Ectodermal cell (in vitro differentiated cells): Measurements from ENCODE around the gene ZNF443.
A peak's percentile ranks its signal among the peaks of the same experiment; 100 is the strongest.
"Not testable (repeated sequence)": the region's sequence is repeated elsewhere in the genome, so short reads cannot be mapped to it uniquely, and the experiment has no call there.

Experiments used
- H3K27ac ChIP-seq: 2 replicates; pipeline ENCODE4 v1.7.0; 2013; ENCODE audit warnings: mild to moderate bottlenecking, low read depth, low read length; ENCODE audit not compliant: insufficient read depth, poor library complexity, severe bottlenecking
- H3K27me3 ChIP-seq: 2 replicates; pipeline ENCODE4 v1.7.0; 2013; ENCODE audit warnings: mild to moderate bottlenecking, low read length; ENCODE audit not compliant: insufficient read depth, control insufficient read depth, poor library complexity, severe bottlenecking
- H3K36me3 ChIP-seq: one replicate; pipeline ENCODE4 v1.7.0; 2013; ENCODE audit warnings: low read length; ENCODE audit not compliant: control insufficient read depth, insufficient read depth
- H3K4me1 ChIP-seq: one replicate; pipeline ENCODE4 v1.7.0; 2013; ENCODE audit warnings: low read length; ENCODE audit not compliant: control insufficient read depth, insufficient read depth
- H3K4me3 ChIP-seq: 2 replicates; pipeline ENCODE4 v1.7.0; 2013; ENCODE audit warnings: low read depth, low read length, control low read depth; ENCODE audit not compliant: insufficient read depth
- H3K9me3 ChIP-seq: 2 replicates; pipeline ENCODE4 v1.7.0; 2013; ENCODE audit warnings: mild to moderate bottlenecking, low read length, moderate library complexity; ENCODE audit not compliant: control insufficient read depth
- WGBS, 2 experiments: methylation state at CpG; one replicate each; pipeline ENCODE4 v1.1.7; 2013; ENCODE audit warnings: missing lambda C conversion rate in 2 of 2; 5-methylcytosine and 5-hydroxymethylcytosine counted together

Gene ZNF443

GRCh38 chr19:12425236-12425887 lies 15.5 kb downstream of the ZNF443 start:
- WGBS, 2 experiments: 89 to 92% methylated on average over 2 of the region's 2 CpGs
- H3K27me3 ChIP-seq: no peaks in the 10 kb centered on the region
- peaks cover 4% of the 10 kb centered on the region for H3K9me3 ChIP-seq
- H3K27ac ChIP-seq: no peak overlapping the region
- peaks cover 17% of the 10 kb centered on the region for H3K36me3 ChIP-seq
- no peaks in the 10 kb centered on the region for H3K4me1 ChIP-seq
- H3K4me3 ChIP-seq: no peak overlapping the region

- H3K4me3 ChIP-seq, H3K36me3 ChIP-seq, H3K27me3 ChIP-seq, H3K9me3 ChIP-seq, H3K27ac ChIP-seq, H3K4me1 ChIP-seq: not testable (repeated sequence)
- 94 to 95% methylated on average over 5 of the region's 5 CpGs for WGBS, 2 experiments
Measured at GRCh38 chr19:12417273-12417672, 23.5 kb downstream of the ZNF443 start.

GRCh38 chr19:12411893-12412292 lies 28.9 kb downstream of the ZNF443 start:
- no peaks in the 10 kb centered on the region for H3K4me1 ChIP-seq
- WGBS, 2 experiments: 86 to 93% methylated on average over 2 of the region's 2 CpGs
- no peaks in the 10 kb centered on the region for H3K36me3 ChIP-seq
- H3K4me3 ChIP-seq: no peak overlapping the region
- H3K27me3 ChIP-seq: no peaks in the 10 kb centered on the region
- H3K9me3 ChIP-seq: no peaks in the 10 kb centered on the region
- no peak overlapping the region for H3K27ac ChIP-seq

GRCh38 chr19:12400633-12401502 lies 40.0 kb downstream of the ZNF443 start, which contains the start of gene ZNF799:
Gene ZNF799 (minus strand): TSS chr19:12401271. CDS start chr19:12401070, 201 bp downstream.
- Histone ChIP-seq H3K27ac (peak within 1 kb of the TSS; percentile 62), H3K27me3 (no peaks in the 10 kb centered on the region), H3K9me3 (no peaks in the 10 kb centered on the region), H3K4me3 (peak within 1 kb of the TSS; percentile 49), H3K36me3 (no peaks in the 10 kb centered on the region), H3K4me1 (no peaks in the 10 kb centered on the region)
- 0 to 1% methylated on average over 71 of the region's 71 CpGs for WGBS, 2 experiments

- WGBS, 2 experiments: 8% methylated on average over 19 of the region's 23 CpGs
- not testable (repeated sequence) for H3K9me3 ChIP-seq, H3K27me3 ChIP-seq, H3K36me3 ChIP-seq, H3K4me1 ChIP-seq
- Histone ChIP-seq H3K27ac (peak overlapping the region; percentile 62), H3K4me3 (peak overlapping the region; percentile 49)
Measured at GRCh38 chr19:12399901-12400632, 40.8 kb downstream of the ZNF443 start.

GRCh38 chr19:12391148-12391547 lies 49.7 kb downstream of the ZNF443 start:
- H3K9me3 ChIP-seq, H3K27me3 ChIP-seq, H3K4me1 ChIP-seq, H3K4me3 ChIP-seq, H3K27ac ChIP-seq, H3K36me3 ChIP-seq: not testable (repeated sequence)
- 92 to 97% methylated on average over 6 of the region's 6 CpGs for WGBS, 2 experiments

GRCh38 chr19:12386365-12386764 lies 54.5 kb downstream of the ZNF443 start:
- H3K36me3 ChIP-seq, H3K27me3 ChIP-seq, H3K4me3 ChIP-seq, H3K27ac ChIP-seq, H3K4me1 ChIP-seq, H3K9me3 ChIP-seq: not testable (repeated sequence)
- WGBS, 2 experiments: no CpG with 5 or more reads among the region's 2 CpGs

- Histone ChIP-seq H3K4me1 (no peaks in the 10 kb centered on the region), H3K4me3 (no peak overlapping the region), H3K36me3 (no peaks in the 10 kb centered on the region), H3K27me3 (no peaks in the 10 kb centered on the region), H3K9me3 (peaks cover 7% of the 10 kb centered on the region), H3K27ac (no peak overlapping the region)
- 85 to 86% methylated on average over 2 of the region's 2 CpGs for WGBS, 2 experiments
Measured at GRCh38 chr19:12380444-12380737, 60.4 kb downstream of the ZNF443 start.

GRCh38 chr19:12379732-12380443 lies 60.9 kb downstream of the ZNF443 start:
- 87 to 90% methylated on average over 5 of the region's 5 CpGs for WGBS, 2 experiments
- Histone ChIP-seq H3K9me3 (peaks cover 7% of the 10 kb centered on the region), H3K27ac (no peak overlapping the region), H3K27me3 (no peaks in the 10 kb centered on the region), H3K4me1 (no peaks in the 10 kb centered on the region), H3K36me3 (no peaks in the 10 kb centered on the region), H3K4me3 (no peak overlapping the region)
